Measurements from ENCODE around the gene HOXA10.

The HOXA10 gene

GRCh38 chr7:27180431-27181420, 6.6 kb upstream of the HOXA10 start:
- no peak for DNase-seq (ENCODE audit: extremely low read depth in 1 of 2, low read depth in 1 of 2)

- no peak for DNase-seq (ENCODE audit: extremely low read depth in 1 of 2, low read depth in 1 of 2)
These were observed 5.6 kb upstream of the HOXA10 start for GRCh38 chr7:27179503-27180430.

GRCh38 chr7:27179030-27179429, 4.9 kb upstream of the HOXA10 start:
- DNase-seq (ENCODE audit: extremely low read depth in 1 of 2, low read depth in 1 of 2): no peak

- DNase-seq (ENCODE audit: extremely low read depth in 1 of 2, low read depth in 1 of 2): no peak
These were observed 4.2 kb upstream of the HOXA10 start for GRCh38 chr7:27178366-27178765.

DNA sequence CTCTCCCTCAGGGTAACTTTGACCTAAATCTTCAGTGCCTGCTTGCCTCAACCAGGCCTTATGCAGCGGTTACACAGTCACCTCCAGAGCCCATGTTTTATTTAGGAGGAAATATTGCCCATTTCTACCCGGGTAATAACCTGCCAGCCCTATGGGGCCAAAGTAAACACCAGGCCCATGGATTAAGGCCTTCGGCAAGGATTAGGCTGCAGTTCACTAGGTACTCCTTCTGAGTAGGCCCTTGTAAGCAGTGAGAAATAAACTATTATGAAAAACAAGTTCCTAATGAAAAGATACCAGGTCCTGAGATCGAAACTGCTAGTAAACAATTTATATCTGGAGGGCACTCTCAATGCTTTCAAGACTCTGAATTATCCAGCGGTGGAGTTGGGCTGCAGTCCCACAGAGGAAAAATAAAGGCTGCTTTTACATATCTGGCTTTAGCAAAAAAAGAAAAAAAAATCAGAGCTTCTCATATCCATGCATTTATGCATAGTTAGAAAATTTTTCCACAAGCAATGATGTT, 3.7 kb upstream of the HOXA10 start:
- no peak for DNase-seq (ENCODE audit: extremely low read depth in 1 of 2, low read depth in 1 of 2)

- no peak for DNase-seq (ENCODE audit: extremely low read depth in 1 of 2, low read depth in 1 of 2)
These were observed 3.1 kb upstream of the HOXA10 start for GRCh38 chr7:27176962-27177794.

- DNase-seq (ENCODE audit: extremely low read depth in 1 of 2, low read depth in 1 of 2): no peak
These were observed 2.4 kb upstream of the HOXA10 start for GRCh38 chr7:27176524-27176845.

- no peak for DNase-seq (ENCODE audit: extremely low read depth in 1 of 2, low read depth in 1 of 2)
These were observed 1.8 kb upstream of the HOXA10 start for GRCh38 chr7:27175626-27176523.

DNA sequence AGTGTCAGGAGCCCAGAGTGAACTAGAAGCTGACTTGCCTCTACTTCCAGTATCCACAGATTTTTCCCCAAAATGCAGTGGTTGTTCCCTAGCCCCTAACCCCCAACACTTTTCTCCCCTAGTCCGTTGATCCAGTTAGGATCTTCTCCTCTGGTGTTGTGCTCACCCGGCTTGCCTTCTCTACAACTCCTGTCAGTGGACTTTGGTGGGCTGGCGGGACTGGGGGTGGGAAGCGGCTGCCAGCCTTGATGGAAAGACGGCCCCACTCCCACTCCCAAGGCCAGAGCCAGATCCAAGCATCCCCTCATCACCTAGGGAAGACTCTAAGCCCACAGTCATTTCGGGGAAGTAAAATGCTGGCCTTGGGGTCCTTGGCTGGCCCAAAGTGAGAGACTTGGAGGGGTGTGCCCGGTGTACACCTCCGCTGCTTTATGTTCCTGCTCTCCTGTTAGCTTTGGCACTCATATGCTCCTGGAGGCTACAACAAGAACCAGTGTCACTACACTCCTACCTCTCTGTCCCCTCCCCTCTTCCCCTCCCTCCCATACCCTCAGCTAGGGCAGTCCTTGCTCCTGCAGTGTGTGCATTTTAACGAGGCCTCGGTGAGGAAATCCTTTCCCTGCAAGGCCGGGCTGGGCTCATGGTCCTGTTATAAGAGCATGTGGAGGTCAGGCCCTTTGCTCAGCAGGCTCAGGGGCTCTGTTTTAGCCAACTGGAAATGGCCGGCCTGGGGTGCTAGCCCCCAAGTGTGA, 930 bp upstream of the HOXA10 start:
- DNase-seq (ENCODE audit: extremely low read depth in 1 of 2, low read depth in 1 of 2): no peak

- DNase-seq (ENCODE audit: extremely low read depth in 1 of 2, low read depth in 1 of 2): no peak
These were observed 587 bp downstream of the HOXA10 start for GRCh38 chr7:27173511-27173955.

- no peak for DNase-seq (ENCODE audit: extremely low read depth in 1 of 2, low read depth in 1 of 2)
These were observed 1.2 kb downstream of the HOXA10 start for GRCh38 chr7:27172823-27173510.

DNA sequence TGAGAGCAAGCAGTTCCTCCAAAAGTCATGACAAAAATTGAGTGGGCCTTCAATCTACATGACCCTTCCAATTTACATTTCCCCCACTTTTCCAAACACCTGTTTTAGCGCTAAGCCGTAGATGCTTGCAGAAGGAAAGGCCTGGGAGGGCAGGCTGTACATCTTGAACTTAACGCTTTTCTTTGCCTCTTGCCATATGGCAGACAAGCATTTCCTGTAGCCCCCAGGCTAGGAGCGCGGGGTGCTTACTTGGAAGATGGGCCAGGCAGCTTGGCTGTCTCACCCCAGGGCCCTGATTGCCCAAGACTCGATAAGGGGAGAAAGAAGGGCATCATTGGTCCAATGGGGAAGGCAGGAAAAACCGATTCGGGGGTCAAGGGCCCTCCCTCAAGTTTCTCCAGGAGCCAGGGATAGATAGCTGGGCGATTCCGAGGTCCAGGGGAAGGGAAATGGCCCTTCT, 1.8 kb downstream of the HOXA10 start:
- DNase-seq (ENCODE audit: extremely low read depth in 1 of 2, low read depth in 1 of 2): no peak

DNA sequence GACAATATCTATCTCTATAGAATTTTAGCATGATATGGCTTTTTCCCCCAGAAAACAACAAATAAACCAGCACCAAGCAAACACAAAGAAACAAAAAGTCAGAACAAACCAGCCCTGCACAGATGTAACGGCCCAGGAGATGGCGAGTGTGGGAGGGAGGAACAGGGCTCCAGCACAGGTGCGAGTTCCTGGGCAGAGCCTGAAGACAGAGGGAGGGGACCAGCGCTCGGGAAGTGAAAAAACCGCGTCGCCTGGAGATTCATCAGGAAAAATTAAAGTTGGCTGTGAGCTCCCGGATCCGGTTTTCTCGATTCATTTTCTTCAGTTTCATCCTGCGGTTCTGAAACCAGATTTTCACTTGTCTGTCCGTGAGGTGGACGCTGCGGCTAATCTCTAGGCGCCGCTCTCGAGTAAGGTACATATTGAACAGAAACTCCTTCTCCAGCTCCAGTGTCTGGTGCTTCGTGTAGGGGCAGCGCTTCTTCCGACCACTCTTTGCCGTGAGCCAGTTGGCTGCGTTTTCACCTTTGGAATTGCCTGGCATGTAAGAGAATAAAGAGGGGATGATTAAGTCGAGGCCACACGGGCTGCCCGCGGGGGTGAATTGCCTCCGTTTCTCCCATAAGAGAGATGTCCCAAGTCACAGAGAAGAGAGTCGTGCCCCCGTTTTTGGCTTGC, 2.3 kb downstream of the HOXA10 start:
- DNase-seq (ENCODE audit: extremely low read depth in 1 of 2, low read depth in 1 of 2): no peak

GRCh38 chr7:27171325-27171636, 2.8 kb downstream of the HOXA10 start:
- no peak for DNase-seq (ENCODE audit: extremely low read depth in 1 of 2, low read depth in 1 of 2)

DNA sequence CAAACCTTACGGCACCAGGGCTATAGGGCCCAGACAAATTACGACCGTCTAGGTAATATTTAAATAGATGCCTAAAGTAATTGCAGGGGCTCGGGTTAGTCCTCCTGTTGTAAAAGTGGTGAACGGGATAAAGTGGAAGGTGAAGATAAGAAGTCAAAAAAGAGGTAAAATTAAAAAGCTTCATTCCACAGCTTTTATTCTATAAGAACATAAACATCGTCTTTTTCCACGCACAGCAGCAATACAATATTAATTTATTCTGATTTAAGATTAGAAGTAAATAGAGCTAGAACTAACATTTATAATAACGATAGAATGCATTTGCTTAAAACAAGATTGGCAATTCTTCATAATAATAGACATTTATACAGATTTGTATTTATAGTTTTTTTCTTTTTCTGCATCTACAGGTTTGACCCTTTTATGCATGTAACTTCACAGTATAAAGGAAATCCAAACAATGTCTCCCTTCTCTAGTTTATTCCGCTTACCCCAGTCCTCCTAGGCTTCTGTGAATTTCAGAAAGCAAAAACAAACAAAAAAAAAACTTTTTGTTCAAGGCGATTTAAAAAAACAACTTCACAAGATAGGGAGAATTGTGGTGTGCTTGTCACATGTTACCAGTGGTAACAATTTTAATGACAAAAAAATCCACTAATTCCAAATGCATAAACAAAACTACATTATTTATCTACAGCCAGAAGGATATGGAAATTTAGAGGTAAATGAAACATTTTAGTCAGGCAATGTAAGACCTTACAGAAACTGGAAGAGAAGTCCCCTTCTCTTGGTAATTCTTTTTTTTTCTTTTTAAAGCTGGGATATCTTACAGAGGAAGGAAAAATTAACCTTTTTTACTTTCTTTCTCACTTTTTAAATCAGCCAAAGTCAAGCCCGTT, 3.4 kb downstream of the HOXA10 start:
- DNase-seq (ENCODE audit: extremely low read depth in 1 of 2, low read depth in 1 of 2): no peak

DNA sequence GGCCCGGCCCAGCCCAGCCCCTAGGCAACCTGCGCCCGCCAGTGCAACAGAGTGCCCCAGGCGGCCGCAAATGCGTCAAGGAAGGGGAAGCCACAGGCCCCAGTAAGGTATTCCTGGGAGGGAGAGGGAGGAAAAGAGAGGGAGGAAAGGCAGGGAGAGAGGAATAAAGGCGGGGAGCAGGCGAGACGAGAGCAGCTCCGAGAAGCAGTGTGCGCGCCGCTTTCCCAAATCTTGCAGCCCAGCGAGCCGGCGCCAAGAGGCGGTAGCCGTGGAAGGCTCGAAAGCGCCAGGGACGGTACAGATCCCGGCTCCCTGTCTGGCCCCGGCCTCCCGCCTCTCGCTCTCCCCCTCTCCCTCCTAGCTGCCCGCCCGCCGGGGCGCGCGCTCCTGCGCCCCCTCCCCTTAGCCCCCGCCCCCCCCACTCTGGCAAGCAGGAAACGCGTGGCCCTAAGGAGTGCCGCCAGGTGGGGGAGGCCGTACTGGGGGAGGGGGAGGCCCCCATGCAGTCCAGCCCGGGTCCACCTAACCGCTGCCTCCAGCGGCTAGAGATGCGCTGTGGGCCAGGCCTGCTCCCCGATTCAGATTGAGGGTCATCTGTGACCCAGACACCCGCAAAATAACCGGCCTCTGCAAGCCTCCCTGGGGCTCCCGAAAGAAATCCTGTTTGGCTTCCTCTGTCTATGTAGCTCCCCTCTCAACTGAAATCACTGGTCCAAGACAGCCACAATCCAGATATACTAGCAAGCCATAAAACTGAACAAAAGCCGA, 4.3 kb downstream of the HOXA10 start:
- DNase-seq (ENCODE audit: extremely low read depth in 1 of 2, low read depth in 1 of 2): no peak

Data from activated CD8-positive, alpha-beta memory T cell treated with anti-CD3 and anti-CD28 coated beads for 1 hour (primary cell).